Cardiac fibroblast (primary cell): ENCODE measurements around the gene TRAPPC14.
A peak's percentile ranks its signal among the peaks of the same experiment; 100 is the strongest.

Experiments used
- DNase-seq, 2 donors: peaks; one replicate each; pipeline versions ENCODE4 v3.0.0 to v3.0.0-alpha.2; 2010; ENCODE audit warnings: low read depth in 2 of 2
- H3K4me3 ChIP-seq, 2 donors: replicated peaks in 1 of 2; 1 replicate in 1 of 2; 2 replicates in 1 of 2; pipeline ENCODE4 v1.5.1; 2011; ENCODE audit warnings: low read depth in 2 of 2, low read length in 2 of 2, mild to moderate bottlenecking in 2 of 2, moderate library complexity in 1 of 2
- TF ChIP-seq, protein P1 (sequence below): IDR thresholded peaks from one replicate; pipeline ENCODE4 v1.5.1; 2011; ENCODE audit warnings: low read depth, mild to moderate bottlenecking, low read length, inconsistent platforms

TRAPPC14 gene

DNA sequence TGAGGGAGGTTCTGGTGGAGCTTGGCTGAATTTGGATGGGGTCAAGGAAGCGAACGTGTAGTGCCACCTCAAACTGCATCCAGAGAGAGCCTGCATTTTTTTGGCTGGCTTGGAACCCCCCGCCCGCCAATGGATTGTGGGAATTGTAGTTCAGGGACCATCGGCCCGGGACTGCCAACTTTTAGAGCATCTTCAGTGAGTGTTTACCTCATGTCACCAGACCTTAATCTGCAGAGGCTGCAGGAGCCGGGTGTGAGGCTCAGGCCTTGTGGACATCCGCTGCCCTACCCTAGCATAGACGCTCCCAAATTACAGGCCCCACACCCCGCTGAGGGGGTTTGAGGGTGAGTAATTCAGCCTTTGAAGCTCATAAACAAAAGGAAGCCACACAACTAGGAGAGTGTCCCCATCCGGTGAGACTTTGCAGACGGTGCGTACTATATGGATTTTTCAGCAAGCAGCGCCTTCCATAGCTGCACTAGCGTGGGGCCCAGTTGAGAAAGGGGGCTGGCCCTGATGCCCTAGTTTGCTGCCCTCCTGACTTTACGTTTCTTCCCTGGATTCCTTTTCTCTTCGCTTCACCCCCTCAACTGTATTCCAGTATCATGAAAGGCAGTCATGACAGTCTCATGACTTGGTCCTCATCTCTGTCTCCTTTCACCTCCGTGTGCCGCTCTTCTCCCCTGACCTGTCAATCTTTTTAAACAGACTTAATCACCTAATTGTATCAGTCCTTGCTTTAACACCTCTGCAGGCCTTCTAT, 38.4 kb downstream of the TRAPPC14 start:
- TF ChIP-seq, protein P1, sequence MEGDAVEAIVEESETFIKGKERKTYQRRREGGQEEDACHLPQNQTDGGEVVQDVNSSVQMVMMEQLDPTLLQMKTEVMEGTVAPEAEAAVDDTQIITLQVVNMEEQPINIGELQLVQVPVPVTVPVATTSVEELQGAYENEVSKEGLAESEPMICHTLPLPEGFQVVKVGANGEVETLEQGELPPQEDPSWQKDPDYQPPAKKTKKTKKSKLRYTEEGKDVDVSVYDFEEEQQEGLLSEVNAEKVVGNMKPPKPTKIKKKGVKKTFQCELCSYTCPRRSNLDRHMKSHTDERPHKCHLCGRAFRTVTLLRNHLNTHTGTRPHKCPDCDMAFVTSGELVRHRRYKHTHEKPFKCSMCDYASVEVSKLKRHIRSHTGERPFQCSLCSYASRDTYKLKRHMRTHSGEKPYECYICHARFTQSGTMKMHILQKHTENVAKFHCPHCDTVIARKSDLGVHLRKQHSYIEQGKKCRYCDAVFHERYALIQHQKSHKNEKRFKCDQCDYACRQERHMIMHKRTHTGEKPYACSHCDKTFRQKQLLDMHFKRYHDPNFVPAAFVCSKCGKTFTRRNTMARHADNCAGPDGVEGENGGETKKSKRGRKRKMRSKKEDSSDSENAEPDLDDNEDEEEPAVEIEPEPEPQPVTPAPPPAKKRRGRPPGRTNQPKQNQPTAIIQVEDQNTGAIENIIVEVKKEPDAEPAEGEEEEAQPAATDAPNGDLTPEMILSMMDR = no peak
- H3K4me3 ChIP-seq = peak overlapping the region; percentile 85
- DNase-seq = peak; percentile 67 to 73

DNA sequence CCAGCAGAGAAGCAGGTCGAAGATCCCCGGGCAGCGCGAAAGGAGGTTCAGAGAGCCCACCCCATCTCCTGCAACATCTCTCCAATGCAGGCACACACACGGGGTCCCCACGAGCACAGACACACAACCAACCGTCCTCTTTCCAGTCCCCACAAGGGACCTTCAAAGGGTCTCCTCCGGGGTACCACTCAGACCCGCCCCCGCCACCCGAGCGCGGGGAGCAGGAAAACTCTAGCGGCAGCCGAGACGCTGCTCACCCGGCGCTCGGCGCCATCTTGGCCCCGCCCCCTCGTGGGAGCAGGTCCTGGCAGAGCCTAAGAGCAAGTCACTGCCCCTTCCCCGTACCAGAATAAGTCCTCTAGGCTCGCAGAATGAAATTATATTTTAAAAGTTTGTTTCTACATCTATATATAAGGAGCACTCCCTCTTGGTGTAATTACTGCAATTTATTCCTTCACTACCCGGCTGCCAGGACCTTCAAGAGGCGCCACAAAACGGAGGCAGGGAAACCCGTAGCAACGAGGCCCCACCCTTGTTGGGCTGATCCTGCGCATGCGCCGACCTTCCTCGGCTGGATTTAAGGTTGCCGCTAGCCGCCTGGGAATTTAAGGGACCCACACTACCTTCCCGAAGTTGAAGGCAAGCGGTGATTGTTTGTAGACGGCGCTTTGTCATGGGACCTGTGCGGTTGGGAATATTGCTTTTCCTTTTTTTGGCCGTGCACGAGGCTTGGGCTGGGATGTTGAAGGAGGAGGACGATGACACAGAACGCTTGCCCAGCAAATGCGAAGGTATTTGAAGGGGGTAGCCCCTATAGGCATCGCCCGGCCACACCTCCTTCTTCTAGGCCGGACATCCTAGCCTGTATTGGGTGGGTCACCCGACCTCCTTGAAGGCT, 39.2 kb downstream of the TRAPPC14 start, which contains the start of the genes CNPY4 and TAF6:
CNPY4 (plus strand) TSS at position 563 of the 898 bp plus-strand sequence; CDS start at position 674, 111 bp downstream.
TAF6 (minus strand) TSS at position 287 of the 898 bp plus-strand sequence. CDS start 5,149 bp downstream, outside the sequence.
- peak within 1 kb of the TSS; percentile 85 for H3K4me3 ChIP-seq
- TF ChIP-seq, protein P1 = no peak
- DNase-seq = peak; percentile 97 to 98

DNA sequence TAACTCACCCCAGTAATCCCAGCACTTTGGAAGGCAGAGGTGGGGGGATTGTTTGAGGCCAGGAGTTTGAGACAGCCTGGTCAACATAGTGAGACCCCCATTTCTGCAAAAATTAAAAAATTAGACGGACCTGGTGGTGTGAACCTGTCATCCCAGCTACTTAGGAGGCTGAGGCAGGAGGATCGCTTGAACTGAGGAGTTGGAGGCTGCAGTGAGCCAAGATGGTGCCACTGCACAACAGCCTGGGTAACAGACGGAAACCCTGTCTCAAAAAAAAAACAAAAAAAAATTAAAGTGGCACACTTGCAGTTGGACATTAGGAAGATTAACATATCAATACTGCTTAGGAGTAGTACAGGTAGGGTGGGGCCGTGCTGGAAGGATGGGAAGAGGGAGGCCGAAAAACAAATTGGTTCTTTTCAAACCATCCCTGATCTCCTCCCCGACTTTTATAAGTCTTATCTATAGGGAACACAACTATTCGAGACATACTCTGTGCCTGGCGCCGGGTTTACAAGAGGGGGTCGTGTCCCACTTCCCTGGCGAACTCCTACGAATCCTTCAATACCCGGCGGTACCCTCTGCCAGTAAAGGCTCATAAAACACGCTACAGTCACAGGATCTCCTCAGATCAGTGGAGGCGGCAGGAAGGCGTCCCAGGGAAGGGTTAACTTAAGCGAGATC, 40.0 kb downstream of the TRAPPC14 start:
- TF ChIP-seq, protein P1 = no peak
- DNase-seq = no peak

DNA sequence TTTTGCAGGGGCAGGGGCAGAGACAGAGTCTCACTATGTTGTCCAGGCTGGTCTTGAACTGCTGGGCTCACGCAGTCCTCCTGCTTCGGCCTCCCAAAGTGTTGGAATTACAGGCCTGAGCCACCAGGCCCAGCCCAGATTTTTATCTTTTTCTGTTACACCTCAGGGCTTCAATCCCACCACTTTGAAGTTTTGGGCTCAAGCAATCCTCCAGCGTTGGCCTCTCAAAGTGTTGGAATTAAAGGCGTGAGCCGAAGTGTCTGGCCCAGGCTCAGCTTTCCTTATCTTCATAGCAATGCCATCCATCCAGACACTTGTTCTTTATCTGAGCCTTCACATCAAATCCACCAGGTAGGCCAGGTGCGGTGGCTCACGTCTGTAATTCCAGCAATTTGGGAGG, 43.5 kb downstream of the TRAPPC14 start:
- H3K4me3 ChIP-seq = no peak overlapping the region
- TF ChIP-seq, protein P1 = no peak
- no peak for DNase-seq

More for the DNA sequence above, 40.0 kb downstream of the TRAPPC14 start:
- H3K4me3 ChIP-seq = peak overlapping the region; percentile 85

DNA sequence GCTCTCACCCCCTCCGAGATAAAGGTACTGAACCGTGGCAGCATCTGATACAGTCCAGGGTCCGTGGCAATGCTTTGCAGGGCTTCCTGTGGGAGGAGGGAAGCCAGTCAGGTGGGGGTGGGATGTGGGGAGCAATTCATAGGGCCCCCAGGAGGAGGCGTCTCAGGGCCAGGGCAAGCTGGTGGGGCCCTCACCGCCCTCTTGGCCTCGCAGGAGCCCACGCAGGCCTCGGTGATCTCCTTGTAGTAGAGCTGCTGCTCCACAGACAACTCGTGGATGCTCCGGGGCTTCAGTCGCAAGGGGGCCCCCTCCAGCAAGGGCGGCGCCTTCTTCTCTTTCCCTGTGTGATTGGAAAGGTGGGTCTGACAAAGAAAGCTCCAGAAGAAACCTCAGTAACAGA, 46.6 kb downstream of the TRAPPC14 start:
- no peak overlapping the region for H3K4me3 ChIP-seq
- TF ChIP-seq, protein P1 = no peak

DNA sequence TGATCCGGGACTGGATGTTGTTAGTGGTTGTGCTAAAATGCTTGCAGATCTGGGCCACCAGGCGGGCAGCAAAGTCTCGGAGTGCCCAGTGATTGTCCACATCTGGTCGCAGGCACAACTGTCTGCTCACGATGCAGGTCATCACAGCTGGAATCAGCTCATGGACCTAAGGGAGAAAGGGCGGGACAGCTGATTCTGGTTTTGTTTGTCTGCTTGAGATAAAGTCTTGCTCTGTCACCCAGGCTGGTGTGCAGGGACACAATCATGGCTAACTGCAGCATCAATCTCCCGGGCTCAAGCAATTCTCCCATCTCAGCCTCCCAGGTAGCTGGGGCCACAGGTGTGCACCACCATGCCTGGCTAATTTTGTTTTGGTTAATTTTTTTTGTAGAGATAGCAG, 47.4 kb downstream of the TRAPPC14 start:
- H3K4me3 ChIP-seq = no peak overlapping the region
- no peak for DNase-seq
- TF ChIP-seq, protein P1 = no peak

More for the DNA sequence above, 46.6 kb downstream of the TRAPPC14 start:
- no peak for DNase-seq
